ENCODE results near the gene HDGF. TPM values are rescaled to one million over a fixed set of nuclear protein-coding genes. Genes with fewer than 3 reads are reported as not detected.
A peak's percentile ranks its signal among the peaks of the same experiment; 100 is the strongest.

The HDGF gene
- total RNA-seq, 1 experiment from 2014 or later: 310 TPM

DNA sequence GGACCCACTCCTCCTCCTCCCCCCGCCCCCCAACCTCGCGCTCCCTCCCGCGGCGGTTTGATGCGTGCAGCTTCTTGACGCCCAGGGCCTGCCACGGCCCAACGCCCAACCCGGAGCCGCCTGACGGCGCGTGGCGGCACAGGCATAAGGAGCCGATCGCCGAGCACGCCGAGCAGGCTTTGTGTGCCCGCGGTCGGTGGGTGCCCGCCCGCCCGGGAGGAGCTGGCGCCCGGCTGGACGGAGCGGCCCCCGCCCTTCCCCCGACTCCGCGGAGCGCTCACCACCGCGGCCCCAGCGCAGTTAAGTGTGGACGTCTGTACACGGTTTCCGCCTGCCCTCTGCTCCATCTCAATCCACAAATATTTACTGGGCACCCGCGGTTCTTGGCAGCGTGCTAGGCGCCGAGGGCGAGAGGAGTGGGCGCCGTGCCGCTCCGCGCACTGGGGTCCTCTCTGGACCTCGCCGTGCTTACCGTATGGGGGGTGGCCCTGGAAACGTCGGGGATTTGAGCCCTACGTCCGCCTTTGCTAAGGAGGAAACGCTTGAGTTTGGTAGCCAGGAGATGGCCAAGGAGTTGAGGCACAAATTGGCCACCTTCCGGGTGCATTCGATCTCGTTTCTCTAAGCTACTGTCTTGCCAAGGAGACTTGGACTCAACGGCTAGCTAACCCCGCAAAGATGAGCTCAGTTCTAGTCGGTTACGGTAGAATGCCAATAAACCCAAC lies 444 bp upstream of the HDGF start:
- Histone ChIP-seq H2AK5ac (ENCODE audit: insufficient read length, low read length) (no peak overlapping the region), H3K4ac (ENCODE audit: low read depth, low read length) (no peak overlapping the region; the same call in 1 of the 2 replicates), H3K79me2 (ENCODE audit: insufficient read depth, low read length) (peaks cover 22% of the 10 kb centered on the region; the same call in 1 of the 2 replicates), H2BK20ac (ENCODE audit: low read depth, low read length, poor library complexity, severe bottlenecking) (no peak overlapping the region), H3K27ac (ENCODE audit: insufficient read length, low read depth, low read length) (peak overlapping the region; percentile 50), H3K27me3 (ENCODE audit: insufficient read depth, low read length) (no peaks in the 10 kb centered on the region), H4K5ac (ENCODE audit: insufficient read length, low read depth, low read length) (peak overlapping the region; percentile 69), H3K18ac (ENCODE audit: insufficient read length, low read depth, low read length) (peak overlapping the region; percentile 97), H3K56ac (ENCODE audit: insufficient read length, low read depth, low read length) (no peak overlapping the region), H3K14ac (ENCODE audit: insufficient read depth, low read length) (peak overlapping the region; percentile 99), H3K9me3 (ENCODE audit: control insufficient read depth, low read depth, low read length) (no peaks in the 10 kb centered on the region), H4K91ac (ENCODE audit: insufficient read length, low read depth, low read length) (peak overlapping the region; percentile 11), H2BK12ac (ENCODE audit: insufficient read length, low read depth, low read length) (no peak overlapping the region), H3K23me2 (ENCODE audit: insufficient read length, low read depth, low read length, poor library complexity, severe bottlenecking) (peaks cover 17% of the 10 kb centered on the region), H4K8ac (replicated peaks; ENCODE audit: insufficient read length, low read depth, low read length) (no peak overlapping the region), H2BK120ac (ENCODE audit: low read depth, low read length, poor library complexity, severe bottlenecking) (no peak overlapping the region), H3T11ph (ENCODE audit: low read length) (no peak overlapping the region), H3K23ac (ENCODE audit: insufficient read length, low read depth, low read length) (no peak overlapping the region), H3K4me1 (ENCODE audit: insufficient read depth, low read length) (peaks cover 19% of the 10 kb centered on the region; the same call in 1 of the 2 replicates), H3K4me2 (ENCODE audit: insufficient read depth, insufficient read length, low read length) (peak overlapping the region; percentile 73), H2AFZ (ENCODE audit: low read length) (no peak overlapping the region), H4K20me1 (ENCODE audit: control insufficient read depth, insufficient read depth, insufficient read length) (no peaks in the 10 kb centered on the region), H3K9ac (ENCODE audit: extremely low read depth, insufficient read length, low read length) (peak overlapping the region; percentile 96), H3K79me1 (ENCODE audit: insufficient read depth, low read depth, low read length, poor library complexity, severe bottlenecking) (no peaks in the 10 kb centered on the region), H2BK15ac (ENCODE audit: low read depth, low read length) (no peak overlapping the region), H2BK5ac (ENCODE audit: insufficient read length, low read length) (peak overlapping the region; percentile 11)
- WGBS (ENCODE audit: extremely low coverage, insufficient read length, low lambda C conversion rate): no CpG with 5 or more reads among the region's 68 CpGs
- H3K4me1 Mint-ChIP-seq: peaks cover 38% of the 10 kb centered on the region in 2 experiments
- peak overlapping the region; percentile 90 to 99 (median 93) for H3K27ac Mint-ChIP-seq
- H3K9me3 Mint-ChIP-seq: no peaks in the 10 kb centered on the region
- DNase-seq: peak; percentile 97
- TF ChIP-seq, protein P1, sequence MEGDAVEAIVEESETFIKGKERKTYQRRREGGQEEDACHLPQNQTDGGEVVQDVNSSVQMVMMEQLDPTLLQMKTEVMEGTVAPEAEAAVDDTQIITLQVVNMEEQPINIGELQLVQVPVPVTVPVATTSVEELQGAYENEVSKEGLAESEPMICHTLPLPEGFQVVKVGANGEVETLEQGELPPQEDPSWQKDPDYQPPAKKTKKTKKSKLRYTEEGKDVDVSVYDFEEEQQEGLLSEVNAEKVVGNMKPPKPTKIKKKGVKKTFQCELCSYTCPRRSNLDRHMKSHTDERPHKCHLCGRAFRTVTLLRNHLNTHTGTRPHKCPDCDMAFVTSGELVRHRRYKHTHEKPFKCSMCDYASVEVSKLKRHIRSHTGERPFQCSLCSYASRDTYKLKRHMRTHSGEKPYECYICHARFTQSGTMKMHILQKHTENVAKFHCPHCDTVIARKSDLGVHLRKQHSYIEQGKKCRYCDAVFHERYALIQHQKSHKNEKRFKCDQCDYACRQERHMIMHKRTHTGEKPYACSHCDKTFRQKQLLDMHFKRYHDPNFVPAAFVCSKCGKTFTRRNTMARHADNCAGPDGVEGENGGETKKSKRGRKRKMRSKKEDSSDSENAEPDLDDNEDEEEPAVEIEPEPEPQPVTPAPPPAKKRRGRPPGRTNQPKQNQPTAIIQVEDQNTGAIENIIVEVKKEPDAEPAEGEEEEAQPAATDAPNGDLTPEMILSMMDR (conservative IDR thresholded peaks at IDR 0.05): no peak
- H3K27me3 Mint-ChIP-seq (ENCODE audit: low read depth): no peaks in the 10 kb centered on the region
- H3K4me3 Mint-ChIP-seq: peak overlapping the region; percentile 91 to 96
- peaks cover 0 to 10% (median 10%) of the 10 kb centered on the region in 3 experiments; a peak in 3 of 7 replicates for H3K36me3 Mint-ChIP-seq (ENCODE audit: insufficient read depth in 1 of 3, low read depth in 3 of 3)
